C4-2B (cell line): ENCODE results near the gene GPR31.

Source experiments
- ZFX ChIP-seq: fragments of 450-650 bp; IDR thresholded peaks from 2 replicates; pipeline ENCODE4 v1.6.1; 2017
- TF ChIP-seq, protein P1 (sequence below): fragments of 450-650 bp; conservative IDR thresholded peaks from 2 replicates; pipeline ENCODE4 v1.5.1; 2017; ENCODE audit warnings: mild to moderate bottlenecking

DNA sequence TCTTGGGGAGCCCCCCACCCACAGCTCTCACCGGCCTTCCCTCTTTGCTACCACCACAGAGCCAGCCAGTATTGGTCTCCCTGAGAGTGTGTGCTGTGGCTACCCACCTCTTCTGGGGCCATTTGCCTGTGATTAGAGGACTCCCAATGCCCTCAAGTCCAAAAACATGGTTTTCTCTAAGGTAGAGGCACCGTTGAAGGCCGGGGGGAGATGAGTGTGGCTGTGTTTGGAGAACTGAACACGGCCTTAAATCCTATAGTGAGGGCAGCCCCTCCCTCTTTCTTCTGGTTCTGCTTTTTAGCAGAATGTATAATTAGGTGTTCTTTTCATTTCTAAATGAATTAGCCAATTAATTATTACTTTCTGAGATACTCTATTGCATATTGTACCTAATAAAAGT is 32.4 kb downstream of the GPR31 start:
- TF ChIP-seq, protein P1, sequence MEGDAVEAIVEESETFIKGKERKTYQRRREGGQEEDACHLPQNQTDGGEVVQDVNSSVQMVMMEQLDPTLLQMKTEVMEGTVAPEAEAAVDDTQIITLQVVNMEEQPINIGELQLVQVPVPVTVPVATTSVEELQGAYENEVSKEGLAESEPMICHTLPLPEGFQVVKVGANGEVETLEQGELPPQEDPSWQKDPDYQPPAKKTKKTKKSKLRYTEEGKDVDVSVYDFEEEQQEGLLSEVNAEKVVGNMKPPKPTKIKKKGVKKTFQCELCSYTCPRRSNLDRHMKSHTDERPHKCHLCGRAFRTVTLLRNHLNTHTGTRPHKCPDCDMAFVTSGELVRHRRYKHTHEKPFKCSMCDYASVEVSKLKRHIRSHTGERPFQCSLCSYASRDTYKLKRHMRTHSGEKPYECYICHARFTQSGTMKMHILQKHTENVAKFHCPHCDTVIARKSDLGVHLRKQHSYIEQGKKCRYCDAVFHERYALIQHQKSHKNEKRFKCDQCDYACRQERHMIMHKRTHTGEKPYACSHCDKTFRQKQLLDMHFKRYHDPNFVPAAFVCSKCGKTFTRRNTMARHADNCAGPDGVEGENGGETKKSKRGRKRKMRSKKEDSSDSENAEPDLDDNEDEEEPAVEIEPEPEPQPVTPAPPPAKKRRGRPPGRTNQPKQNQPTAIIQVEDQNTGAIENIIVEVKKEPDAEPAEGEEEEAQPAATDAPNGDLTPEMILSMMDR: no peak
- no peak for TF ChIP-seq ZFX
